Naive thymus-derived CD4-positive, alpha-beta T cell (primary cell): Measurements from ENCODE around the gene MRGPRF. TPM values are rescaled to one million over a fixed set of nuclear protein-coding genes. Genes with fewer than 3 reads are reported as not detected.
A peak's percentile ranks its signal among the peaks of the same experiment; 100 is the strongest.

Source experiments
- ATAC-seq: fragments of 150-1000 bp; cut with Tn5 transposase; 2 replicates; pipeline ENCODE4 v1.10.0; 2021; ENCODE audit warnings: mild to moderate bottlenecking, moderate library complexity
- CTCF ChIA-PET: fragments of 350-600 bp; sonication (Branson Sonifier 250); formaldehyde crosslinking; loops from one replicate; lab custom pipeline; 2021; ENCODE audit warnings: antibody characterized with exemption; lab: Charles Lee
- POLR2A ChIA-PET: fragments of 350-600 bp; sonication (Branson Sonifier 250); formaldehyde crosslinking; loops from one replicate; lab custom pipeline; 2021; ENCODE audit warnings: antibody characterized with exemption, inconsistent platforms; lab: Charles Lee
- DNase-seq, 9 donors: peaks; one replicate each; pipeline versions ENCODE4 v3.0.0 to v3.0.0-alpha.2; 2020 to 2022; ENCODE audit warnings: mixed read lengths in 1 of 9
- H3K27ac ChIP-seq: one replicate; pipeline ENCODE4 v1.7.0; 2013; ENCODE audit warnings: mild to moderate bottlenecking, low read depth, low read length, moderate library complexity
- H3K27me3 ChIP-seq, 2 donors: one replicate each; pipeline ENCODE4 v1.7.0; 2013; ENCODE audit warnings: low read length in 2 of 2, mild to moderate bottlenecking in 2 of 2, moderate library complexity in 2 of 2; ENCODE audit not compliant: control insufficient read depth in 2 of 2, insufficient read depth in 2 of 2
- H3K36me3 ChIP-seq, 3 experiments: 1 replicate in 2 of 3; 2 replicates in 1 of 3; pipeline ENCODE4 v1.7.0; 2013; ENCODE audit warnings: low read length in 3 of 3, mild to moderate bottlenecking in 3 of 3, moderate library complexity in 1 of 3; ENCODE audit not compliant: insufficient read depth in 3 of 3, control insufficient read depth in 2 of 3
- H3K4me1 ChIP-seq, 2 donors: one replicate each; pipeline ENCODE4 v1.7.0; 2013; ENCODE audit warnings: low read length in 2 of 2, mild to moderate bottlenecking in 2 of 2, moderate library complexity in 1 of 2; ENCODE audit not compliant: control insufficient read depth in 2 of 2, insufficient read depth in 2 of 2
- H3K4me3 ChIP-seq: 2 replicates; pipeline ENCODE4 v1.7.0; 2013; ENCODE audit warnings: mild to moderate bottlenecking, low read length
- H3K9me3 ChIP-seq, 3 experiments: 1 replicate in 2 of 3; 2 replicates in 1 of 3; pipeline ENCODE4 v1.7.0; 2013; ENCODE audit warnings: low read length in 3 of 3; ENCODE audit not compliant: control insufficient read depth in 2 of 3
- H3K27ac Mint-ChIP-seq, 9 donors: one replicate each; pipeline ENCODE4 v1.8.0; 2020 to 2022; ENCODE audit warnings: mixed read lengths in 9 of 9, mild to moderate bottlenecking in 8 of 9, moderate library complexity in 5 of 9, inconsistent platforms in 2 of 9
- H3K27me3 Mint-ChIP-seq, 5 donors: one replicate each; pipeline ENCODE4 v1.8.0; 2021 to 2022; ENCODE audit warnings: mixed read lengths in 5 of 5, mild to moderate bottlenecking in 1 of 5
- H3K36me3 Mint-ChIP-seq, 5 donors: one replicate each; pipeline ENCODE4 v1.8.0; 2020 to 2022; ENCODE audit warnings: mixed read lengths in 5 of 5, mild to moderate bottlenecking in 3 of 5, inconsistent platforms in 1 of 5
- H3K4me1 Mint-ChIP-seq, 7 donors: one replicate each; pipeline ENCODE4 v1.8.0; 2020 to 2022; ENCODE audit warnings: mixed read lengths in 7 of 7, mild to moderate bottlenecking in 3 of 7, inconsistent platforms in 1 of 7
- H3K4me3 Mint-ChIP-seq, 10 donors: one replicate each; pipeline ENCODE4 v1.8.0; 2020 to 2022; ENCODE audit warnings: mild to moderate bottlenecking in 10 of 10, mixed read lengths in 10 of 10, moderate library complexity in 6 of 10, inconsistent platforms in 2 of 10
- H3K9me3 Mint-ChIP-seq, 11 donors: one replicate each; pipeline ENCODE4 v1.8.0; 2020 to 2022; ENCODE audit warnings: mixed read lengths in 11 of 11, mild to moderate bottlenecking in 4 of 11, inconsistent platforms in 1 of 11, moderate library complexity in 1 of 11
- intact Hi-C, 2 donors: fragments of 100-400 bp; cut with micrococcal nuclease; formaldehyde crosslinking; loops; one replicate each; pipeline ENCODE4 v1.15.1; 2023
- polyA plus RNA-seq, 2 donors: library from polyadenylated mRNA; unstranded; fragments of 300-500 nt; fragmentation: Illumina TruSeq; gene quantifications; one replicate each; pipeline ENCODE4 v1.2.3, GENCODE V29; 2021
- total RNA-seq, 6 experiments: library from RNA in 5 of 6; stranded (reverse) in 5 of 6; gene quantifications; 1 replicate in 5 of 6; 2 replicates in 1 of 6; pipeline ENCODE4 v1.2.3 and lab custom pipeline; 2021 to 2026

Gene MRGPRF
- total and polyA plus RNA-seq, 7 experiments from 2014 or later: not detected

GRCh38 chr11:69058511-69059270, 45.6 kb upstream of the MRGPRF start:
- POLR2A ChIA-PET: no interaction called here
- DNase-seq: no peak
- Histone ChIP-seq H3K4me1 (peaks cover 0 to 5% of the 10 kb centered on the region in 2 donors), H3K9me3 (no peaks in the 10 kb centered on the region), H3K27me3 (no peaks in the 10 kb centered on the region), H3K36me3 (peaks cover 0 to 66% (median 0%) of the 10 kb centered on the region in 3 experiments), H3K27ac (no peak overlapping the region), H3K4me3 (no peak overlapping the region)
- no peak for ATAC-seq
- no peaks in the 10 kb centered on the region for H3K9me3 Mint-ChIP-seq
- H3K4me1 Mint-ChIP-seq: peaks cover 0 to 15% (median 4%) of the 10 kb centered on the region in 7 donors
- CTCF ChIA-PET: no interaction called here
- H3K4me3 Mint-ChIP-seq: no peak overlapping the region
- peaks cover 0 to 7% (median 0%) of the 10 kb centered on the region in 5 donors for H3K36me3 Mint-ChIP-seq
- intact Hi-C loops: no loop called here
- H3K27ac Mint-ChIP-seq: no peak overlapping the region
- H3K27me3 Mint-ChIP-seq: no peaks in the 10 kb centered on the region

GRCh38 chr11:69057801-69058200, 44.8 kb upstream of the MRGPRF start:
- H3K27me3 ChIP-seq: no peaks in the 10 kb centered on the region
- no peak overlapping the region for H3K27ac Mint-ChIP-seq
- H3K27ac ChIP-seq: no peak overlapping the region
- peaks cover 0 to 7% (median 0%) of the 10 kb centered on the region in 5 donors for H3K36me3 Mint-ChIP-seq
- no peaks in the 10 kb centered on the region for H3K9me3 Mint-ChIP-seq
- ATAC-seq (no peak), DNase-seq (no peak)
- no peak overlapping the region for H3K4me3 Mint-ChIP-seq
- H3K4me1 Mint-ChIP-seq: peaks cover 0 to 15% (median 4%) of the 10 kb centered on the region in 7 donors
- peaks cover 0 to 57% (median 0%) of the 10 kb centered on the region in 3 experiments for H3K36me3 ChIP-seq
- ChIA-PET CTCF (interaction anchor here (0.6 kb wide), 1 partner anchor 1311 kb away, joined by 6 read pairs; no protein-coding TSS in a partner anchor), POLR2A (interaction anchor here (1.2 kb wide), 1 partner anchor 10 kb away, joined by 3 read pairs; no protein-coding TSS in a partner anchor)
- no peaks in the 10 kb centered on the region for H3K27me3 Mint-ChIP-seq
- H3K4me3 ChIP-seq: no peak overlapping the region
- peaks cover 0 to 5% of the 10 kb centered on the region in 2 donors for H3K4me1 ChIP-seq
- no peaks in the 10 kb centered on the region for H3K9me3 ChIP-seq
- intact Hi-C loops: no loop called here

- H3K36me3 ChIP-seq: peaks cover 0 to 51% (median 0%) of the 10 kb centered on the region in 3 experiments
- no peak overlapping the region for H3K27ac ChIP-seq
- H3K27me3 ChIP-seq: no peaks in the 10 kb centered on the region
- ChIA-PET CTCF (interaction anchor here (0.6 kb wide), 1 partner anchor 1312 kb away, joined by 6 read pairs; no protein-coding TSS in a partner anchor), POLR2A (interaction anchor here (1.2 kb wide), 1 partner anchor 10 kb away, joined by 3 read pairs; no protein-coding TSS in a partner anchor)
- H3K36me3 Mint-ChIP-seq: peaks cover 0 to 7% (median 0%) of the 10 kb centered on the region in 5 donors
- no peaks in the 10 kb centered on the region for H3K9me3 Mint-ChIP-seq
- no peak overlapping the region for H3K4me3 ChIP-seq
- H3K9me3 ChIP-seq: no peaks in the 10 kb centered on the region
- DNase-seq (no peak), ATAC-seq (no peak)
- H3K27ac Mint-ChIP-seq: no peak overlapping the region
- H3K4me1 ChIP-seq: peaks cover 0 to 5% of the 10 kb centered on the region in 2 donors
- intact Hi-C loops: no loop called here
- no peaks in the 10 kb centered on the region for H3K27me3 Mint-ChIP-seq
- H3K4me3 Mint-ChIP-seq: no peak overlapping the region
- H3K4me1 Mint-ChIP-seq: peaks cover 0 to 15% (median 4%) of the 10 kb centered on the region in 7 donors
These were observed 44.2 kb upstream of the MRGPRF start for GRCh38 chr11:69057236-69057635.

- DNase-seq: no peak
- no peak overlapping the region for H3K27ac Mint-ChIP-seq
- H3K4me3 Mint-ChIP-seq: no peak overlapping the region
- Histone ChIP-seq H3K4me3 (no peak overlapping the region), H3K9me3 (no peaks in the 10 kb centered on the region), H3K36me3 (peaks cover 0 to 44% (median 0%) of the 10 kb centered on the region in 3 experiments), H3K27ac (no peak overlapping the region), H3K27me3 (no peaks in the 10 kb centered on the region), H3K4me1 (peaks cover 0 to 8% of the 10 kb centered on the region in 2 donors)
- CTCF ChIA-PET: no interaction called here
- POLR2A ChIA-PET: no interaction called here
- peak; percentile 83 for ATAC-seq
- H3K27me3 Mint-ChIP-seq: no peaks in the 10 kb centered on the region
- peaks cover 4 to 24% (median 14%) of the 10 kb centered on the region in 7 donors for H3K4me1 Mint-ChIP-seq
- H3K9me3 Mint-ChIP-seq: no peaks in the 10 kb centered on the region
- peaks cover 0 to 7% (median 0%) of the 10 kb centered on the region in 5 donors for H3K36me3 Mint-ChIP-seq
- intact Hi-C loops: no loop called here
These were observed 42.8 kb upstream of the MRGPRF start for GRCh38 chr11:69055598-69056516.

- Histone ChIP-seq H3K9me3 (no peaks in the 10 kb centered on the region), H3K36me3 (peaks cover 0 to 39% (median 0%) of the 10 kb centered on the region in 3 experiments), H3K27ac (no peak overlapping the region), H3K27me3 (no peaks in the 10 kb centered on the region), H3K4me3 (no peak overlapping the region), H3K4me1 (peaks cover 0 to 8% of the 10 kb centered on the region in 2 donors)
- DNase-seq (no peak), ATAC-seq (no peak)
- ChIA-PET CTCF (no interaction called here), POLR2A (no interaction called here)
- no peak overlapping the region for H3K4me3 Mint-ChIP-seq
- H3K36me3 Mint-ChIP-seq: peaks cover 0 to 7% (median 0%) of the 10 kb centered on the region in 5 donors
- H3K9me3 Mint-ChIP-seq: no peaks in the 10 kb centered on the region
- no peaks in the 10 kb centered on the region for H3K27me3 Mint-ChIP-seq
- intact Hi-C loops: no loop called here
- H3K27ac Mint-ChIP-seq: no peak overlapping the region
- peaks cover 4 to 27% (median 18%) of the 10 kb centered on the region in 7 donors for H3K4me1 Mint-ChIP-seq
These were observed 42.2 kb upstream of the MRGPRF start for GRCh38 chr11:69055212-69055586.

- no peaks in the 10 kb centered on the region for H3K9me3 ChIP-seq
- peaks cover 5 to 9% of the 10 kb centered on the region in 2 donors for H3K4me1 ChIP-seq
- ChIA-PET CTCF (no interaction called here), POLR2A (no interaction called here)
- no peaks in the 10 kb centered on the region for H3K27me3 ChIP-seq
- Mint-ChIP-seq H3K4me1 (peaks cover 7 to 33% (median 23%) of the 10 kb centered on the region in 7 donors), H3K27ac (peak overlapping the region in 1 of 9 donors; percentile 38), H3K4me3 (no peak overlapping the region), H3K9me3 (no peaks in the 10 kb centered on the region), H3K27me3 (no peaks in the 10 kb centered on the region), H3K36me3 (peaks cover 0 to 7% (median 0%) of the 10 kb centered on the region in 5 donors)
- no peak for ATAC-seq
- no peak overlapping the region for H3K27ac ChIP-seq
- H3K4me3 ChIP-seq: no peak overlapping the region
- intact Hi-C loops: no loop called here
- no peak for DNase-seq
- peaks cover 0 to 37% (median 0%) of the 10 kb centered on the region in 3 experiments for H3K36me3 ChIP-seq
These were observed 41.6 kb upstream of the MRGPRF start for GRCh38 chr11:69054397-69055211.
